ENCODE results near the gene COL23A1.

DNA sequence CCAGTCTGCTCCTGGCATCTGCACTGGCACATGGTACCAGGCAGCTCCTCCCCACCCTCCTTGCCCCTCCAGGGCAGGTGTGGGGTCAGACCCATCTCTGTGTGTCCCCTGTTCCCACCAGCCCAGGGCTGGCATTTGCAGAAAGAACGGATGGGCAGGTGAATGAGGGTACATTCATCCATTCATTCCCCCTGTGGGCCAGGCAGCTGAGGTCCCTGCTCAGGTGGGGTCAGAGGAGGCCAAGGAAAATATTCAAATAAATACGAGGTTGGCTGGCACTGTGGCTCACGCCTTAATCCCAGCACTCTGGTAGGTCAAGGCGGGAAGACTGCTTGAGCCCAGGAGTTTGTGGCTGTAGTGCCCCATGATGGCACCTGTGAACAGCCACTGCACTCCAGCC, 332.5 kb downstream of the COL23A1 start:
- TF ChIP-seq POLR2AphosphoS5 (IDR thresholded peaks at IDR 0.05; ENCODE audit: low read depth) (no peak), NANOG (IDR thresholded peaks at IDR 0.05; ENCODE audit: borderline replicate concordance) (no peak), EZH2 (IDR thresholded peaks at IDR 0.05; ENCODE audit: low read depth, unreplicated experiment) (no peak), CREB1 (CRISPR knock-in tag; IDR thresholded peaks at IDR 0.05; ENCODE audit: low read depth) (no peak), EZH2phosphoT487 (IDR thresholded peaks at IDR 0.05; ENCODE audit: unreplicated experiment) (no peak), ZNF114 (CRISPR knock-in tag; IDR thresholded peaks at IDR 0.05) (no peak), STAT1 (IDR thresholded peaks at IDR 0.05; ENCODE audit: unreplicated experiment) (no peak), JUNB (IDR thresholded peaks at IDR 0.05; ENCODE audit: unreplicated experiment) (no peak), ZNF331 (CRISPR knock-in tag; IDR thresholded peaks at IDR 0.05; ENCODE audit: low read depth) (no peak)
- TF ChIP-seq, protein P1, sequence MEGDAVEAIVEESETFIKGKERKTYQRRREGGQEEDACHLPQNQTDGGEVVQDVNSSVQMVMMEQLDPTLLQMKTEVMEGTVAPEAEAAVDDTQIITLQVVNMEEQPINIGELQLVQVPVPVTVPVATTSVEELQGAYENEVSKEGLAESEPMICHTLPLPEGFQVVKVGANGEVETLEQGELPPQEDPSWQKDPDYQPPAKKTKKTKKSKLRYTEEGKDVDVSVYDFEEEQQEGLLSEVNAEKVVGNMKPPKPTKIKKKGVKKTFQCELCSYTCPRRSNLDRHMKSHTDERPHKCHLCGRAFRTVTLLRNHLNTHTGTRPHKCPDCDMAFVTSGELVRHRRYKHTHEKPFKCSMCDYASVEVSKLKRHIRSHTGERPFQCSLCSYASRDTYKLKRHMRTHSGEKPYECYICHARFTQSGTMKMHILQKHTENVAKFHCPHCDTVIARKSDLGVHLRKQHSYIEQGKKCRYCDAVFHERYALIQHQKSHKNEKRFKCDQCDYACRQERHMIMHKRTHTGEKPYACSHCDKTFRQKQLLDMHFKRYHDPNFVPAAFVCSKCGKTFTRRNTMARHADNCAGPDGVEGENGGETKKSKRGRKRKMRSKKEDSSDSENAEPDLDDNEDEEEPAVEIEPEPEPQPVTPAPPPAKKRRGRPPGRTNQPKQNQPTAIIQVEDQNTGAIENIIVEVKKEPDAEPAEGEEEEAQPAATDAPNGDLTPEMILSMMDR (conservative IDR thresholded peaks at IDR 0.05; ENCODE audit: low read depth in 2 of 2) = no peak
- TF ChIP-seq, protein P2, sequence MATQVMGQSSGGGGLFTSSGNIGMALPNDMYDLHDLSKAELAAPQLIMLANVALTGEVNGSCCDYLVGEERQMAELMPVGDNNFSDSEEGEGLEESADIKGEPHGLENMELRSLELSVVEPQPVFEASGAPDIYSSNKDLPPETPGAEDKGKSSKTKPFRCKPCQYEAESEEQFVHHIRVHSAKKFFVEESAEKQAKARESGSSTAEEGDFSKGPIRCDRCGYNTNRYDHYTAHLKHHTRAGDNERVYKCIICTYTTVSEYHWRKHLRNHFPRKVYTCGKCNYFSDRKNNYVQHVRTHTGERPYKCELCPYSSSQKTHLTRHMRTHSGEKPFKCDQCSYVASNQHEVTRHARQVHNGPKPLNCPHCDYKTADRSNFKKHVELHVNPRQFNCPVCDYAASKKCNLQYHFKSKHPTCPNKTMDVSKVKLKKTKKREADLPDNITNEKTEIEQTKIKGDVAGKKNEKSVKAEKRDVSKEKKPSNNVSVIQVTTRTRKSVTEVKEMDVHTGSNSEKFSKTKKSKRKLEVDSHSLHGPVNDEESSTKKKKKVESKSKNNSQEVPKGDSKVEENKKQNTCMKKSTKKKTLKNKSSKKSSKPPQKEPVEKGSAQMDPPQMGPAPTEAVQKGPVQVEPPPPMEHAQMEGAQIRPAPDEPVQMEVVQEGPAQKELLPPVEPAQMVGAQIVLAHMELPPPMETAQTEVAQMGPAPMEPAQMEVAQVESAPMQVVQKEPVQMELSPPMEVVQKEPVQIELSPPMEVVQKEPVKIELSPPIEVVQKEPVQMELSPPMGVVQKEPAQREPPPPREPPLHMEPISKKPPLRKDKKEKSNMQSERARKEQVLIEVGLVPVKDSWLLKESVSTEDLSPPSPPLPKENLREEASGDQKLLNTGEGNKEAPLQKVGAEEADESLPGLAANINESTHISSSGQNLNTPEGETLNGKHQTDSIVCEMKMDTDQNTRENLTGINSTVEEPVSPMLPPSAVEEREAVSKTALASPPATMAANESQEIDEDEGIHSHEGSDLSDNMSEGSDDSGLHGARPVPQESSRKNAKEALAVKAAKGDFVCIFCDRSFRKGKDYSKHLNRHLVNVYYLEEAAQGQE (IDR thresholded peaks at IDR 0.05; ENCODE audit: unreplicated experiment) = no peak
- TF ChIP-seq, protein P3, sequence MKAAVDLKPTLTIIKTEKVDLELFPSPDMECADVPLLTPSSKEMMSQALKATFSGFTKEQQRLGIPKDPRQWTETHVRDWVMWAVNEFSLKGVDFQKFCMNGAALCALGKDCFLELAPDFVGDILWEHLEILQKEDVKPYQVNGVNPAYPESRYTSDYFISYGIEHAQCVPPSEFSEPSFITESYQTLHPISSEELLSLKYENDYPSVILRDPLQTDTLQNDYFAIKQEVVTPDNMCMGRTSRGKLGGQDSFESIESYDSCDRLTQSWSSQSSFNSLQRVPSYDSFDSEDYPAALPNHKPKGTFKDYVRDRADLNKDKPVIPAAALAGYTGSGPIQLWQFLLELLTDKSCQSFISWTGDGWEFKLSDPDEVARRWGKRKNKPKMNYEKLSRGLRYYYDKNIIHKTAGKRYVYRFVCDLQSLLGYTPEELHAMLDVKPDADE (IDR thresholded peaks at IDR 0.05) = no peak
- TF ChIP-seq, protein P4, sequence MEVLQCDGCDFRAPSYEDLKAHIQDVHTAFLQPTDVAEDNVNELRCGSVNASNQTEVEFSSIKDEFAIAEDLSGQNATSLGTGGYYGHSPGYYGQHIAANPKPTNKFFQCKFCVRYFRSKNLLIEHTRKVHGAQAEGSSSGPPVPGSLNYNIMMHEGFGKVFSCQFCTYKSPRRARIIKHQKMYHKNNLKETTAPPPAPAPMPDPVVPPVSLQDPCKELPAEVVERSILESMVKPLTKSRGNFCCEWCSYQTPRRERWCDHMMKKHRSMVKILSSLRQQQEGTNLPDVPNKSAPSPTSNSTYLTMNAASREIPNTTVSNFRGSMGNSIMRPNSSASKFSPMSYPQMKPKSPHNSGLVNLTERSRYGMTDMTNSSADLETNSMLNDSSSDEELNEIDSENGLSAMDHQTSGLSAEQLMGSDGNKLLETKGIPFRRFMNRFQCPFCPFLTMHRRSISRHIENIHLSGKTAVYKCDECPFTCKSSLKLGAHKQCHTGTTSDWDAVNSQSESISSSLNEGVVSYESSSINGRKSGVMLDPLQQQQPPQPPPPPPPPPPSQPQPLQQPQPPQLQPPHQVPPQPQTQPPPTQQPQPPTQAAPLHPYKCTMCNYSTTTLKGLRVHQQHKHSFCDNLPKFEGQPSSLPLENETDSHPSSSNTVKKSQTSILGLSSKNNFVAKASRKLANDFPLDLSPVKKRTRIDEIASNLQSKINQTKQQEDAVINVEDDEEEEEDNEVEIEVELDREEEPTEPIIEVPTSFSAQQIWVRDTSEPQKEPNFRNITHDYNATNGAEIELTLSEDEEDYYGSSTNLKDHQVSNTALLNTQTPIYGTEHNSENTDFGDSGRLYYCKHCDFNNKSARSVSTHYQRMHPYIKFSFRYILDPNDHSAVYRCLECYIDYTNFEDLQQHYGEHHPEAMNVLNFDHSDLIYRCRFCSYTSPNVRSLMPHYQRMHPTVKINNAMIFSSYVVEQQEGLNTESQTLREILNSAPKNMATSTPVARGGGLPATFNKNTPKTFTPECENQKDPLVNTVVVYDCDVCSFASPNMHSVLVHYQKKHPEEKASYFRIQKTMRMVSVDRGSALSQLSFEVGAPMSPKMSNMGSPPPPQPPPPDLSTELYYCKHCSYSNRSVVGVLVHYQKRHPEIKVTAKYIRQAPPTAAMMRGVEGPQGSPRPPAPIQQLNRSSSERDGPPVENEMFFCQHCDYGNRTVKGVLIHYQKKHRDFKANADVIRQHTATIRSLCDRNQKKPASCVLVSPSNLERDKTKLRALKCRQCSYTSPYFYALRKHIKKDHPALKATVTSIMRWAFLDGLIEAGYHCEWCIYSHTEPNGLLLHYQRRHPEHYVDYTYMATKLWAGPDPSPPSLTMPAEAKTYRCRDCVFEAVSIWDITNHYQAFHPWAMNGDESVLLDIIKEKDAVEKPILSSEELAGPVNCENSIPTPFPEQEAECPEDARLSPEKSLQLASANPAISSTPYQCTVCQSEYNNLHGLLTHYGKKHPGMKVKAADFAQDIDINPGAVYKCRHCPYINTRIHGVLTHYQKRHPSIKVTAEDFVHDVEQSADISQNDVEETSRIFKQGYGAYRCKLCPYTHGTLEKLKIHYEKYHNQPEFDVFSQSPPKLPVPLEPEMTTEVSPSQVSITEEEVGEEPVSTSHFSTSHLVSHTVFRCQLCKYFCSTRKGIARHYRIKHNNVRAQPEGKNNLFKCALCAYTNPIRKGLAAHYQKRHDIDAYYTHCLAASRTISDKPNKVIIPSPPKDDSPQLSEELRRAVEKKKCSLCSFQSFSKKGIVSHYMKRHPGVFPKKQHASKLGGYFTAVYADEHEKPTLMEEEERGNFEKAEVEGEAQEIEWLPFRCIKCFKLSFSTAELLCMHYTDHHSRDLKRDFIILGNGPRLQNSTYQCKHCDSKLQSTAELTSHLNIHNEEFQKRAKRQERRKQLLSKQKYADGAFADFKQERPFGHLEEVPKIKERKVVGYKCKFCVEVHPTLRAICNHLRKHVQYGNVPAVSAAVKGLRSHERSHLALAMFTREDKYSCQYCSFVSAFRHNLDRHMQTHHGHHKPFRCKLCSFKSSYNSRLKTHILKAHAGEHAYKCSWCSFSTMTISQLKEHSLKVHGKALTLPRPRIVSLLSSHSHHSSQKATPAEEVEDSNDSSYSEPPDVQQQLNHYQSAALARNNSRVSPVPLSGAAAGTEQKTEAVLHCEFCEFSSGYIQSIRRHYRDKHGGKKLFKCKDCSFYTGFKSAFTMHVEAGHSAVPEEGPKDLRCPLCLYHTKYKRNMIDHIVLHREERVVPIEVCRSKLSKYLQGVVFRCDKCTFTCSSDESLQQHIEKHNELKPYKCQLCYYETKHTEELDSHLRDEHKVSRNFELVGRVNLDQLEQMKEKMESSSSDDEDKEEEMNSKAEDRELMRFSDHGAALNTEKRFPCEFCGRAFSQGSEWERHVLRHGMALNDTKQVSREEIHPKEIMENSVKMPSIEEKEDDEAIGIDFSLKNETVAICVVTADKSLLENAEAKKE (CRISPR knock-in tag; IDR thresholded peaks at IDR 0.05) = no peak

All from GM23338 (cell line).